Epithelial cell of esophagus (primary cell): Measurements from ENCODE around the gene FKBP8.

ENCODE experiments used
- DNase-seq: peaks from one replicate; pipeline ENCODE4 v3.0.0; 2010; ENCODE audit warnings: low read depth
- H3K4me3 ChIP-seq: 2 replicates; pipeline ENCODE4 v1.5.1; 2011; ENCODE audit warnings: mild to moderate bottlenecking, low read length, control low read depth
- CTCF ChIP-seq: IDR thresholded peaks from 2 replicates; pipeline ENCODE4 v1.5.1; 2011; ENCODE audit warnings: low read depth, mild to moderate bottlenecking, low read length, control low read depth, inconsistent platforms; ENCODE audit not compliant: insufficient read depth; ENCODE audit errors: missing control alignments

The FKBP8 gene

DNA sequence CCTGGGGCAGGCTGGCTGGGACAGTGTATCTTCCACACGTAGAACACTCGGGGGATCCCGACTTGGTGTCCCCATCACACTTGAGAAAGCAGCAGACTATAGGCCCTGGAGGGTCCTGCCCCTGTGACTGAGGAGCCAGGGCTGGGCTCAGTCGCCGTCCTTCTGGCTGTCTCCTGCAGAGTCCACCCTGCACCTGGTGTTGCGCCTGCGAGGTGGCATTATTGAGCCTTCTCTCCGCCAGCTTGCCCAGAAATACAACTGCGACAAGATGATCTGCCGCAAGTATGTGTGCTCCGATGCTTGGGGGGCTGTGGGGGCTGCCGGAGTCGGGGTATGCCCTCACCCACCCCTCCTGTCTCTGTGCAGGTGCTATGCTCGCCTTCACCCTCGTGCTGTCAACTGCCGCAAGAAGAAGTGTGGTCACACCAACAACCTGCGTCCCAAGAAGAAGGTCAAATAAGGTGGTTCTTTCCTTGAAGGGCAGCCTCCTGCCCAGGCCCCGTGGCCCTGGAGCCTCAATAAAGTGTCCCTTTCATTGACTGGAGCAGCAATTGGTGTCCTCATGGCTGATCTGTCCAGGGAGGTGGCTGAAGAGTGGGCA is 31.4 kb upstream of the FKBP8 start:
- no peak overlapping the region for H3K4me3 ChIP-seq
- no peak for DNase-seq

GRCh38 chr19:18571564-18572344 is 28.4 kb upstream of the FKBP8 start, which contains the start of gene UBA52:
Gene UBA52, plus strand, starts transcription at chr19:18571857. Its CDS starts 1,444 bp downstream, at chr19:18573301.
- no peak for TF ChIP-seq CTCF
- peak within 1 kb of the TSS; percentile 98 for H3K4me3 ChIP-seq
- DNase-seq: peak; percentile 99

More for the DNA sequence above, 31.4 kb upstream of the FKBP8 start:
- no peak for TF ChIP-seq CTCF

GRCh38 chr19:18568367-18568766 is 25.0 kb upstream of the FKBP8 start:
- DNase-seq: no peak
- H3K4me3 ChIP-seq: no peak overlapping the region
- no peak for TF ChIP-seq CTCF

DNA sequence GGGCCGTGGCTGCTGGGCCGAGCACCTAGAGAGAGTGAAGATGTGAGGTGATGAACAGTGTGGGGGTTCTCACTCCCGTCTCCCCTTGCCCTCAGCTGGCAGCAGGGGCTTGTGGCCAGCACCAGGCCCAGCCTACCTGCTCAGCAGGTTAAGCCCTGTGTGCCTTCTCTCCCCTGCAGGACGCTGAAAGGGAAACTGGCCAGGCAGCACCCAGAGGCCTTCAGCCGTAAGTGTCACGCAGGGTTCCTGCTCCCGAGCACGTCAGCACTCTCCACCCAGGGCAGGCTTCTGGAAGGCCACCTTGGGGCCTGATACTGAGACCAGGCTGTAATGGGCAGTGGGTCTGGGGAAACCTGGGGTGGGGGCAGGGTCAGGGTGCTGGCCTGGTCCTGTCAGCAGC is 23.6 kb upstream of the FKBP8 start:
- no peak for DNase-seq
- no peak overlapping the region for H3K4me3 ChIP-seq
- no peak for TF ChIP-seq CTCF

GRCh38 chr19:18562086-18562485 is 18.7 kb upstream of the FKBP8 start:
- DNase-seq: no peak
- no peak for TF ChIP-seq CTCF
- no peak overlapping the region for H3K4me3 ChIP-seq

DNA sequence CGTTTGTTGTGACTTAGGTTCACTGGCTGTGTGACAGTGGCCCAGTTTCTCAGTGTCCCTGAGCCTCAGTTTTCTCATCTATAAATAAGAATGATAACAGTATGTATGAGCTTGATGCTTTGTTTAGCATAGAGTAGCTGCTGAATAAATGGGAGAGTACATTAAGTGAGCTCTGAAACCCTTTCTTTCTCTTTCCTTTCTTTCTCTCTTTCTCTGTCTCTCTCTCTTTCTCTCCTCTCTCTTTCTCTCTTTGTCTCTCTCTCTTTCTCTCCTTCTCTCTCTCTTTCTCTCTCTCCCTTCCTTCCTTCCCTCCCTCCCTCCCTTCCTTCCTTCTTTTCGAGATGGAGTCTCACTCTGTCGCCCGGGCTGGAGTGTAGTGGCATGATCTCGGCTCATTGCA is 16.3 kb upstream of the FKBP8 start:
- DNase-seq: no peak
- no peak overlapping the region for H3K4me3 ChIP-seq
- TF ChIP-seq CTCF: no peak
